K562 (cell line): ENCODE results near the gene VPS35L. TPM values are rescaled to one million over a fixed set of nuclear protein-coding genes. Genes with fewer than 3 reads are reported as not detected.

Experiments
- CXXC5 ChIP-seq: fragments of 250-450 bp; sonication (Bioruptor Pico); IDR thresholded peaks from 2 replicates; pipeline ENCODE4 v1.8.0; 2022; ENCODE audit warnings: inconsistent platforms, mild to moderate bottlenecking, moderate library complexity
- EHMT2 ChIP-seq: fragments of 450-650 bp; IDR thresholded peaks from 2 replicates; pipeline ENCODE4 v1.6.1; 2018; ENCODE audit warnings: antibody characterized with exemption
- ETV1 ChIP-seq: fragments of 450-650 bp; conservative IDR thresholded peaks from 2 replicates; pipeline ENCODE4 v1.6.1; 2016; ENCODE audit warnings: missing genetic modification characterization, control low read depth, low read depth, missing compliant biosample characterization
- FOS ChIP-seq: IDR thresholded peaks from 3 replicates; pipeline ENCODE4 v1.6.1; 2011; ENCODE audit not compliant: insufficient read length; ENCODE audit errors: extremely low read depth
- HCFC1 ChIP-seq: IDR thresholded peaks from 2 replicates; pipeline ENCODE4 v1.6.1; 2012; ENCODE audit warnings: low read depth, low read length, improper control_type of control experiment
- HDAC6 ChIP-seq: IDR thresholded peaks from 2 replicates; pipeline ENCODE4 v1.6.1; 2012; ENCODE audit warnings: low read depth, mild to moderate bottlenecking, control low read depth, inconsistent platforms, low read length, moderate library complexity
- IRF2 ChIP-seq: sonication (generic); formaldehyde crosslinking; IDR thresholded peaks from 2 replicates; pipeline ENCODE4 v1.8.1; 2022; ENCODE audit warnings: mild to moderate bottlenecking, missing genetic modification reagents
- JUND ChIP-seq, 2 experiments: IDR thresholded peaks; 2 replicates in 1 of 2; 3 replicates in 1 of 2; pipeline ENCODE4 v1.6.1; 2011; ENCODE audit warnings: borderline replicate concordance in 2 of 2, low read depth in 2 of 2, low read length in 2 of 2, improper control_type of control experiment in 1 of 2, missing biosample characterization in 1 of 2, missing genetic modification characterization in 1 of 2, missing genetic modification reagents in 1 of 2
- MCM3 ChIP-seq: fragments of 450-650 bp; IDR thresholded peaks from 2 replicates; pipeline ENCODE4 v1.6.1; 2016
- NKRF ChIP-seq: fragments of 450-650 bp; IDR thresholded peaks from 2 replicates; pipeline ENCODE4 v1.6.1; 2016; ENCODE audit warnings: borderline replicate concordance
- RHOXF2B ChIP-seq: fragments of 250-450 bp; sonication (Bioruptor Pico); conservative IDR thresholded peaks from 2 replicates; pipeline ENCODE4 v1.5.1; 2021
- TAF1 ChIP-seq: IDR thresholded peaks from 2 replicates; pipeline ENCODE4 v1.6.1; 2011; ENCODE audit warnings: mild to moderate bottlenecking, low read length, moderate library complexity; ENCODE audit not compliant: insufficient read depth, control insufficient read depth, severe bottlenecking; ENCODE audit errors: extremely low read depth
- ZNF124 ChIP-seq: sonication (generic); formaldehyde crosslinking; IDR thresholded peaks from 2 replicates; pipeline ENCODE4 v1.8.1; 2022; ENCODE audit warnings: missing genetic modification reagents
- ZNF717 ChIP-seq: fragments of 250-450 bp; sonication (Bioruptor Pico); IDR thresholded peaks from 2 replicates; pipeline ENCODE4 v1.5.0; 2021
- ZNF830 ChIP-seq: fragments of 250-450 bp; sonication (Bioruptor Pico); IDR thresholded peaks from 2 replicates; pipeline ENCODE4 v1.5.0; 2021; ENCODE audit warnings: mild to moderate bottlenecking
- ZZZ3 ChIP-seq: fragments of 450-650 bp; IDR thresholded peaks from 2 replicates; pipeline ENCODE4 v1.6.1; 2016; ENCODE audit warnings: antibody characterized with exemption, mild to moderate bottlenecking, moderate library complexity
- polyA plus RNA-seq, 8 experiments: library from polyadenylated mRNA; depleted of rRNA in 4 of 8; stranded (reverse) in 5 of 8; unstranded in 3 of 8; fragments of >200 nt; fragmentation: Nextera tagmentation in 2 of 8; fragmentation: Illumina TruSeq in 1 of 8; extraction: Ambion mirVana in 2 of 8; extraction: Trizol in 1 of 8; gene quantifications; 2 replicates each; pipeline versions ENCODE4 v1.2.1 to v1.2.3, GENCODE V29; 2011 to 2014; ENCODE audit warnings: inconsistent platforms in 1 of 8, missing spikeins in 1 of 8
- total RNA-seq, 7 experiments: library from RNA; depleted of rRNA in 6 of 7; stranded (reverse); fragments of >200 nt in 6 of 7; fragmentation: Illumina TruSeq in 2 of 7; extraction: Trizol in 2 of 7; gene quantifications; 2 replicates each; pipeline versions ENCODE4 v1.2.1 to v1.2.3, GENCODE V29; 2011 to 2021; ENCODE audit warnings: low replicate concordance in 1 of 7
- TF ChIP-seq, protein P1 (sequence below), 2 experiments: fragments of 250-450 bp in 1 of 2; fragments of 450-650 bp in 1 of 2; sonication (Bioruptor Pico) in 1 of 2; IDR thresholded peaks; 2 replicates each; pipeline versions ENCODE4 v1.6.1 to v1.8.0; 2016 to 2021; ENCODE audit warnings: mild to moderate bottlenecking in 2 of 2, moderate library complexity in 2 of 2, missing compliant biosample characterization in 1 of 2, missing genetic modification characterization in 1 of 2
- TF ChIP-seq, protein P2 (sequence below): fragments of 250-450 bp; sonication (Bioruptor Pico); IDR thresholded peaks from 2 replicates; pipeline ENCODE4 v1.5.0; 2021; ENCODE audit warnings: mild to moderate bottlenecking, borderline replicate concordance
- TF ChIP-seq, protein P3 (sequence below): fragments of 450-650 bp; IDR thresholded peaks from 2 replicates; pipeline ENCODE4 v1.6.1; 2017; ENCODE audit warnings: antibody characterized with exemption
- TF ChIP-seq, protein P4 (sequence below): fragments of 450-650 bp; formaldehyde crosslinking; IDR thresholded peaks from 2 replicates; pipeline ENCODE4 v1.4.0; 2022; ENCODE audit warnings: mild to moderate bottlenecking, moderate library complexity

The VPS35L gene
- total and polyA plus RNA-seq, 9 of the 15 experiments (the other 6 are each of a cell fraction or from before 2014, with no cell fraction given) = 10.2 to 30.4 (median 20.1) TPM

GRCh38 chr16:19523559-19524355 lies 31.7 kb upstream of the VPS35L start, which contains the start of gene CCP110 (continued):
- TF ChIP-seq CXXC5 (peak; percentile 88), ETV1 (tag) (peak; percentile 83), MCM3 (no peak), JUND (IDR thresholded peaks at IDR 0.05; ENCODE audit: borderline replicate concordance, low read depth, low read length) (peak; percentile 78), JUND (tag; IDR thresholded peaks at IDR 0.05; ENCODE audit: borderline replicate concordance, low read depth, low read length) (peak; percentile 54; the same call in 1 of the 3 replicates), RHOXF2B (no peak), HDAC6 (no peak), ZNF124 (CRISPR knock-in tag) (no peak), ZZZ3 (no peak), TAF1 (peak; percentile 71), HCFC1 (peak; percentile 99), FOS (no peak), EHMT2 (no peak), ZNF717 (CRISPR knock-in tag) (no peak), NKRF (peak; percentile 85; the same call in 1 of the 2 replicates), IRF2 (CRISPR knock-in tag) (no peak), ZNF830 (CRISPR knock-in tag) (no peak)
- TF ChIP-seq, protein P1, sequence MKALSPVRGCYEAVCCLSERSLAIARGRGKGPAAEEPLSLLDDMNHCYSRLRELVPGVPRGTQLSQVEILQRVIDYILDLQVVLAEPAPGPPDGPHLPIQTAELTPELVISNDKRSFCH (CRISPR knock-in tag; IDR thresholded peaks at IDR 0.05) = no peak
- TF ChIP-seq, protein P1 (tag; IDR thresholded peaks at IDR 0.05) = no peak
- TF ChIP-seq, protein P2, sequence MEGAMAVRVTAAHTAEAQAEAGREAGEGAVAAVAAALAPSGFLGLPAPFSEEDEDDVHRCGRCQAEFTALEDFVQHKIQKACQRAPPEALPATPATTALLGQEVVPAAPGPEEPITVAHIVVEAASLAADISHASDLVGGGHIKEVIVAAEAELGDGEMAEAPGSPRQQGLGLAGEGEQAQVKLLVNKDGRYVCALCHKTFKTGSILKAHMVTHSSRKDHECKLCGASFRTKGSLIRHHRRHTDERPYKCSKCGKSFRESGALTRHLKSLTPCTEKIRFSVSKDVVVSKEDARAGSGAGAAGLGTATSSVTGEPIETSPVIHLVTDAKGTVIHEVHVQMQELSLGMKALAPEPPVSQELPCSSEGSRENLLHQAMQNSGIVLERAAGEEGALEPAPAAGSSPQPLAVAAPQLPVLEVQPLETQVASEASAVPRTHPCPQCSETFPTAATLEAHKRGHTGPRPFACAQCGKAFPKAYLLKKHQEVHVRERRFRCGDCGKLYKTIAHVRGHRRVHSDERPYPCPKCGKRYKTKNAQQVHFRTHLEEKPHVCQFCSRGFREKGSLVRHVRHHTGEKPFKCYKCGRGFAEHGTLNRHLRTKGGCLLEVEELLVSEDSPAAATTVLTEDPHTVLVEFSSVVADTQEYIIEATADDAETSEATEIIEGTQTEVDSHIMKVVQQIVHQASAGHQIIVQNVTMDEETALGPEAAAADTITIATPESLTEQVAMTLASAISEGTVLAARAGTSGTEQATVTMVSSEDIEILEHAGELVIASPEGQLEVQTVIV (CRISPR knock-in tag) = no peak
- TF ChIP-seq, protein P3, sequence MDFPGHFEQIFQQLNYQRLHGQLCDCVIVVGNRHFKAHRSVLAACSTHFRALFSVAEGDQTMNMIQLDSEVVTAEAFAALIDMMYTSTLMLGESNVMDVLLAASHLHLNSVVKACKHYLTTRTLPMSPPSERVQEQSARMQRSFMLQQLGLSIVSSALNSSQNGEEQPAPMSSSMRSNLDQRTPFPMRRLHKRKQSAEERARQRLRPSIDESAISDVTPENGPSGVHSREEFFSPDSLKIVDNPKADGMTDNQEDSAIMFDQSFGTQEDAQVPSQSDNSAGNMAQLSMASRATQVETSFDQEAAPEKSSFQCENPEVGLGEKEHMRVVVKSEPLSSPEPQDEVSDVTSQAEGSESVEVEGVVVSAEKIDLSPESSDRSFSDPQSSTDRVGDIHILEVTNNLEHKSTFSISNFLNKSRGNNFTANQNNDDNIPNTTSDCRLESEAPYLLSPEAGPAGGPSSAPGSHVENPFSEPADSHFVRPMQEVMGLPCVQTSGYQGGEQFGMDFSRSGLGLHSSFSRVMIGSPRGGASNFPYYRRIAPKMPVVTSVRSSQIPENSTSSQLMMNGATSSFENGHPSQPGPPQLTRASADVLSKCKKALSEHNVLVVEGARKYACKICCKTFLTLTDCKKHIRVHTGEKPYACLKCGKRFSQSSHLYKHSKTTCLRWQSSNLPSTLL = no peak
- TF ChIP-seq, protein P4, sequence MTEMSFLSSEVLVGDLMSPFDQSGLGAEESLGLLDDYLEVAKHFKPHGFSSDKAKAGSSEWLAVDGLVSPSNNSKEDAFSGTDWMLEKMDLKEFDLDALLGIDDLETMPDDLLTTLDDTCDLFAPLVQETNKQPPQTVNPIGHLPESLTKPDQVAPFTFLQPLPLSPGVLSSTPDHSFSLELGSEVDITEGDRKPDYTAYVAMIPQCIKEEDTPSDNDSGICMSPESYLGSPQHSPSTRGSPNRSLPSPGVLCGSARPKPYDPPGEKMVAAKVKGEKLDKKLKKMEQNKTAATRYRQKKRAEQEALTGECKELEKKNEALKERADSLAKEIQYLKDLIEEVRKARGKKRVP (CRISPR knock-in tag) = no peak
